Activated CD8-positive, alpha-beta T cell treated with anti-CD3 and anti-CD28 coated beads, Interleukin-2, amount 10 ng/mL, durations not matched to agents 7 days and 5 days (primary cell): ENCODE results near the gene PPP2R5C. TPM values are rescaled to one million over a fixed set of nuclear protein-coding genes. Genes with fewer than 3 reads are reported as not detected.

ENCODE experiments used
- ATAC-seq: fragments of 150-1000 bp; cut with Tn5 transposase; one replicate; pipeline ENCODE4 v1.10.0; 2021; ENCODE audit warnings: moderate library complexity
- CTCF ChIA-PET: fragments of 350-600 bp; sonication (Branson Sonifier 250); formaldehyde crosslinking; loops from one replicate; lab custom pipeline; 2021; ENCODE audit warnings: antibody characterized with exemption; lab: Charles Lee
- POLR2A ChIA-PET: fragments of 350-600 bp; sonication (Branson Sonifier 250); formaldehyde crosslinking; loops from one replicate; lab custom pipeline; 2021; ENCODE audit warnings: antibody characterized with exemption; lab: Charles Lee
- DNase-seq: peaks from one replicate; pipeline ENCODE4 v3.0.0-alpha.2; 2020
- H3K27ac Mint-ChIP-seq: one replicate; pipeline ENCODE4 v1.8.0; 2021; ENCODE audit warnings: mild to moderate bottlenecking, mixed read lengths
- H3K27me3 Mint-ChIP-seq: one replicate; pipeline ENCODE4 v1.8.0; 2021; ENCODE audit warnings: low read depth, mixed read lengths
- H3K36me3 Mint-ChIP-seq: one replicate; pipeline ENCODE4 v1.8.0; 2021; ENCODE audit warnings: low read depth, mixed read lengths
- H3K4me1 Mint-ChIP-seq: one replicate; pipeline ENCODE4 v1.8.0; 2021; ENCODE audit warnings: low read depth, mixed read lengths
- H3K4me3 Mint-ChIP-seq: one replicate; pipeline ENCODE4 v1.8.0; 2021; ENCODE audit warnings: mild to moderate bottlenecking, mixed read lengths
- H3K9me3 Mint-ChIP-seq: one replicate; pipeline ENCODE4 v1.8.0; 2022; ENCODE audit warnings: mixed read lengths; ENCODE audit not compliant: insufficient read depth
- total RNA-seq, 2 experiments: library from RNA; stranded (reverse); gene quantifications; one replicate each; pipeline ENCODE4 v1.2.3, GENCODE V29; 2021

Gene PPP2R5C
- total RNA-seq, 2 experiments from 2014 or later, result 218 to 223 TPM

DNA sequence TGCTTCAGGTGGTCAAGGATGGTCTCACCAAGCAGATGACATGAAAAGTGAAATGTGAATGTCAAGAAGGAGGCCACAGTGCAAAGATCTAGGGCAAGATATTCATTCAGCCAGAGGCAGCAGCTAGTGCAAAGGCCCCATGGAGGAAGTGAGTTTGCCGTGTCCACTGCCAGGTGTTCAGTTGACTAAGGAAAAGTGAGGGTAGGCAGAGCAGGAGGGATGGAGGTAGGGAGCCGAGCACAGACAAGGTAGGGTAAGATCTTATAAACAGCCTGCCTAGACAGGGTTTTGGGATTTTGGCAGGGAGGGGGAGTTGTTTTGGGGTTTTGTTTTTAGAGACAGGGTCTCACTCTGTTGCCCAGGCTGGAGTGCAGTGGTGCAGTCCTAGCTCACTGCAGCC is 11.9 kb downstream of the PPP2R5C start:
- Mint-ChIP-seq H3K27ac (no peak overlapping the region), H3K4me3 (no peak overlapping the region), H3K36me3 (no peaks in the 10 kb centered on the region), H3K9me3 (no peaks in the 10 kb centered on the region), H3K4me1 (peaks cover 9% of the 10 kb centered on the region), H3K27me3 (no peaks in the 10 kb centered on the region)
- ATAC-seq (no peak), DNase-seq (no peak)
- ChIA-PET CTCF (interaction anchor here (0.6 to 4.7 kb wide), 6 partner anchors 36 to 1520 kb away, joined by 3 to 55 read pairs (median 3); no protein-coding TSS in a partner anchor), POLR2A (interaction anchor here (0.9 to 2.1 kb wide), 5 partner anchors 36 to 67 kb away, joined by 3 to 5 read pairs (median 5); no protein-coding TSS in a partner anchor)

GRCh38 chr14:101774006-101774795 is 12.7 kb downstream of the PPP2R5C start:
- ChIA-PET CTCF (interaction anchor here (1.1 to 4.7 kb wide), 5 partner anchors 35 to 67 kb away, joined by 3 to 55 read pairs (median 3); no protein-coding TSS in a partner anchor), POLR2A (interaction anchor here (1.6 to 2.1 kb wide), 3 partner anchors 36 to 49 kb away, joined by 4 to 5 read pairs (median 5); no protein-coding TSS in a partner anchor)
- Mint-ChIP-seq H3K27ac (no peak overlapping the region), H3K4me1 (peaks cover 9% of the 10 kb centered on the region), H3K27me3 (peaks cover 3% of the 10 kb centered on the region), H3K4me3 (no peak overlapping the region), H3K36me3 (no peaks in the 10 kb centered on the region), H3K9me3 (no peaks in the 10 kb centered on the region)
- ATAC-seq, result no peak
- no peak for DNase-seq

- no peaks in the 10 kb centered on the region for H3K9me3 Mint-ChIP-seq
- no peak for ATAC-seq
- H3K36me3 Mint-ChIP-seq, result no peaks in the 10 kb centered on the region
- H3K4me1 Mint-ChIP-seq, result peaks cover 9% of the 10 kb centered on the region
- no peak for DNase-seq
- ChIA-PET CTCF (interaction anchor here (2.8 kb wide), 1 partner anchor 34 kb away, joined by 12 read pairs; no protein-coding TSS in a partner anchor), POLR2A (interaction anchor here (1.6 kb wide), 2 partner anchors 35 to 49 kb away, joined by 5 read pairs; no protein-coding TSS in a partner anchor)
- H3K27ac Mint-ChIP-seq, result no peak overlapping the region
- no peak overlapping the region for H3K4me3 Mint-ChIP-seq
- peaks cover 9% of the 10 kb centered on the region for H3K27me3 Mint-ChIP-seq
Observed at GRCh38 chr14:101774814-101775213, 13.3 kb downstream of the PPP2R5C start.

- DNase-seq (peak; percentile 8), ATAC-seq (no peak)
- Mint-ChIP-seq H3K4me1 (peaks cover 9% of the 10 kb centered on the region), H3K27ac (no peak overlapping the region), H3K36me3 (no peaks in the 10 kb centered on the region), H3K4me3 (no peak overlapping the region), H3K9me3 (no peaks in the 10 kb centered on the region), H3K27me3 (peaks cover 17% of the 10 kb centered on the region)
- ChIA-PET POLR2A (interaction anchor here (0.7 kb wide), 1 partner anchor 33 kb away, joined by 3 read pairs; no protein-coding TSS in a partner anchor), CTCF (no interaction called here)
Observed at GRCh38 chr14:101775826-101776225, 14.3 kb downstream of the PPP2R5C start.

DNA sequence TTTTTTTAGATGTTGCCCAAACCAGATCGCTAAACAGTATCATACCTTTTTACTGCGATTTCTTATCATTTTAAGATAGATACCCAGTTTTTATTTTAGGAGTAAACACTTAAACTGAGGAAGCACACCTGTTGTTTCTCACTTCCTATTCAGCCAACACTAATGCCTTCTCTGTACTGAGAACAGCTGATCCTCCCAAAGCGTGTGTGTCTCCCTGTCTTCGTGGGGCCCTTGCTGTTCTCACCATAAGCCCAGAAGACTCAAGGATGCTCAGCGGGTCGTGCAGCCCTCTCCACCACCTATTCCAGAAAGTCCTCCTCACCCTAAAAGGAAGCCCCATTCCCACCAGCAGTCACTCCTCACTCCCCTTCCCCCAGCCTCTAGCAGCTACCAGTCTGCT is 14.8 kb downstream of the PPP2R5C start:
- Mint-ChIP-seq H3K4me1 (peaks cover 7% of the 10 kb centered on the region), H3K36me3 (no peaks in the 10 kb centered on the region), H3K27me3 (peaks cover 17% of the 10 kb centered on the region), H3K9me3 (no peaks in the 10 kb centered on the region), H3K27ac (no peak overlapping the region), H3K4me3 (no peak overlapping the region)
- POLR2A ChIA-PET, result interaction anchor here (0.7 kb wide), 1 partner anchor 33 kb away, joined by 3 read pairs; no protein-coding TSS in a partner anchor
- no peak for DNase-seq
- CTCF ChIA-PET, result no interaction called here
- no peak for ATAC-seq

GRCh38 chr14:101780390-101780789 is 18.9 kb downstream of the PPP2R5C start:
- Mint-ChIP-seq H3K27ac (no peak overlapping the region), H3K36me3 (no peaks in the 10 kb centered on the region), H3K4me1 (no peaks in the 10 kb centered on the region), H3K9me3 (no peaks in the 10 kb centered on the region), H3K4me3 (no peak overlapping the region), H3K27me3 (peaks cover 19% of the 10 kb centered on the region)
- POLR2A ChIA-PET, result interaction anchor here (1.8 kb wide), 1 partner anchor 30 kb away, joined by 12 read pairs; no protein-coding TSS in a partner anchor
- ATAC-seq (no peak), DNase-seq (no peak)
- CTCF ChIA-PET, result interaction anchor here (1.1 kb wide), 1 partner anchor 9 kb away, joined by 5 read pairs; no protein-coding TSS in a partner anchor

- Mint-ChIP-seq H3K9me3 (no peaks in the 10 kb centered on the region), H3K36me3 (no peaks in the 10 kb centered on the region), H3K4me3 (no peak overlapping the region), H3K27ac (no peak overlapping the region), H3K4me1 (no peaks in the 10 kb centered on the region), H3K27me3 (peaks cover 20% of the 10 kb centered on the region)
- DNase-seq (no peak), ATAC-seq (peak; percentile 37)
- ChIA-PET CTCF (interaction anchor here (0.9 to 1.1 kb wide), 2 partner anchors 9 to 42 kb away, joined by 4 to 5 read pairs; no protein-coding TSS in a partner anchor), POLR2A (interaction anchor here (1.8 kb wide), 1 partner anchor 30 kb away, joined by 12 read pairs; no protein-coding TSS in a partner anchor)
Observed at GRCh38 chr14:101780887-101781239, 19.4 kb downstream of the PPP2R5C start.

GRCh38 chr14:101781240-101782061 is 19.9 kb downstream of the PPP2R5C start:
- Mint-ChIP-seq H3K27ac (no peak overlapping the region), H3K36me3 (no peaks in the 10 kb centered on the region), H3K9me3 (no peaks in the 10 kb centered on the region), H3K4me1 (no peaks in the 10 kb centered on the region), H3K27me3 (peaks cover 20% of the 10 kb centered on the region), H3K4me3 (peak overlapping the region; percentile 43)
- CTCF ChIA-PET, result interaction anchor here (0.7 to 1.1 kb wide), 3 partner anchors 10 to 45 kb away, joined by 4 to 5 read pairs (median 4); no protein-coding TSS in a partner anchor
- peak; percentile 49 for DNase-seq
- peak; percentile 81 for ATAC-seq
- POLR2A ChIA-PET, result interaction anchor here (1.8 kb wide), 1 partner anchor 29 kb away, joined by 12 read pairs; no protein-coding TSS in a partner anchor

DNA sequence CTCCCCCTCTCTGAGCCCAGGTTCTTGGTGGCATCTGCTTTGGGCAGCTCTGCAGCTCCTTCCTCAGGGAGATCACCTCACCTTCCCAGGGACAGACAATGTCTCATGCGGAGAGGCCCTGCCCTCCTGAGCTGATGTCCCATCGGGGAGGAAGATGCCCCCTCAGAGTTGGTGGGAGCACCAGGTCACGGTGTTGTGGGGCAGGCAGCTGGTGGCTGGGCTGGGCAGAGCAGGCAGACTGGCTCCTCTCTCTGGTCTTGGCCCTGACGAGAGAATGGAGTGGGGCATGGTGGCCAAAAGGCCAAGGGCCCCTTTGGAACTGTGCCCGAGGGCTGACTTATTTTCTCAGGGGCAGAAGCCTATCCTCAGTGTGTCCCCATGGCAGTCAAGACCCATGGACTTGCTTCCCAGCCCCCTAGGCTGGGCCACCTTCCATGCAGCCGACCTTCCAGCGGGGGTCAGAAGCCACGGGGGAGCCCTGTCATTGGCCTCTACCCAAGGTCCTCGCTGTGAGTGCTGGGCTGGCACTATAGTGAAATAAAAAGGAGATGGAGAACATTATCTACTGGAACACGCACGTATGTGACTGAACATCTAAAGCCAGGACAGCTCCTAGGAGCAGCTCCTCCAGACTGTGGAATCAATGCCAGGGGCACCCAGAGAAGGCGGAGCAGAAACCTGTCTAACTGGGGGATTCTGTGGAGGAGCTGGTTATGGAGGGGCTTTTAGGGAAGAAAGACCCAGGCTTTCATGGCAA is 21.9 kb downstream of the PPP2R5C start:
- H3K4me3 Mint-ChIP-seq, result no peak overlapping the region
- DNase-seq, result no peak
- H3K9me3 Mint-ChIP-seq, result no peaks in the 10 kb centered on the region
- no peaks in the 10 kb centered on the region for H3K36me3 Mint-ChIP-seq
- CTCF ChIA-PET, result interaction anchor here (0.7 kb wide), 1 partner anchor 26 kb away, joined by 3 read pairs; no protein-coding TSS in a partner anchor
- H3K27ac Mint-ChIP-seq, result no peak overlapping the region
- ATAC-seq, result no peak
- POLR2A ChIA-PET, result interaction anchor here (2.1 kb wide), 1 partner anchor 27 kb away, joined by 7 read pairs; no protein-coding TSS in a partner anchor
- peaks cover 20% of the 10 kb centered on the region for H3K27me3 Mint-ChIP-seq
- no peaks in the 10 kb centered on the region for H3K4me1 Mint-ChIP-seq

DNA sequence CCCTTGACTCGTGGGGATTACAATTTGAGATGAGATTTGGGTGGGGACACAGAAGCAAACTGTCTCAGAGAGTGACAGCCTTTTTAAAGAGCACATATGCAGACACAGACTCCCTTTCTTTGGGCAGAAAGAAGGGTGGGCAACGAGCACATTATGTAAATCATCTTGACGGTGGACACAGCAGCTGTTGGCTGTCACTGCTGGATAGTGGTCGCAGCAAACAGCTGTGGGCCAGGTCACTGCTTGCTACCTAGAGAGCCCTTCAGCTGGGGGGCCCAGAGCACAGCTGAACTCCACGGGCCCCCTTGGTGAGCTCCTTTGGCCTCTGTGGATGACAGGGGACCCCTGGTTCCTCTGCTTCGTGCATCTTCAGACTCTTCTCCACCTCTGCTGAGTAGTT is 23.1 kb downstream of the PPP2R5C start:
- no peaks in the 10 kb centered on the region for H3K4me1 Mint-ChIP-seq
- DNase-seq (no peak), ATAC-seq (no peak)
- POLR2A ChIA-PET, result interaction anchor here (2.1 kb wide), 1 partner anchor 26 kb away, joined by 7 read pairs; no protein-coding TSS in a partner anchor
- peaks cover 13% of the 10 kb centered on the region for H3K27me3 Mint-ChIP-seq
- no peaks in the 10 kb centered on the region for H3K36me3 Mint-ChIP-seq
- H3K9me3 Mint-ChIP-seq, result no peaks in the 10 kb centered on the region
- H3K27ac Mint-ChIP-seq, result no peak overlapping the region
- no peak overlapping the region for H3K4me3 Mint-ChIP-seq
- CTCF ChIA-PET, result no interaction called here
